ENCODE measurements around the gene SUN2.

- TF ChIP-seq CEBPB (IDR thresholded peaks at IDR 0.05; ENCODE audit: borderline replicate concordance in 1 of 2, low read depth in 2 of 2, low read length in 2 of 2) (no peak), HDAC2 (IDR thresholded peaks at IDR 0.05) (no peak), FOXK2 (IDR thresholded peaks at IDR 0.05) (no peak), YY1 (IDR thresholded peaks at IDR 0.05; ENCODE audit: low read depth, low read length) (no peak), EZH2 (IDR thresholded peaks at IDR 0.05; ENCODE audit: borderline replicate concordance, control insufficient read depth, low read depth, low read length) (no peak), POLR2A (IDR thresholded peaks at IDR 0.05; ENCODE audit: low read depth, low read length) (no peak), POLR2AphosphoS5 (IDR thresholded peaks at IDR 0.05; ENCODE audit: low read length) (no peak), DPF2 (IDR thresholded peaks at IDR 0.05) (no peak), EP300 (IDR thresholded peaks at IDR 0.05; ENCODE audit: borderline replicate concordance in 1 of 2, control insufficient read depth in 1 of 2, low read depth in 2 of 2, low read length in 2 of 2) (no peak), JUND (IDR thresholded peaks at IDR 0.05; ENCODE audit: low read depth, low read length) (no peak)
- TF ChIP-seq, protein P1, sequence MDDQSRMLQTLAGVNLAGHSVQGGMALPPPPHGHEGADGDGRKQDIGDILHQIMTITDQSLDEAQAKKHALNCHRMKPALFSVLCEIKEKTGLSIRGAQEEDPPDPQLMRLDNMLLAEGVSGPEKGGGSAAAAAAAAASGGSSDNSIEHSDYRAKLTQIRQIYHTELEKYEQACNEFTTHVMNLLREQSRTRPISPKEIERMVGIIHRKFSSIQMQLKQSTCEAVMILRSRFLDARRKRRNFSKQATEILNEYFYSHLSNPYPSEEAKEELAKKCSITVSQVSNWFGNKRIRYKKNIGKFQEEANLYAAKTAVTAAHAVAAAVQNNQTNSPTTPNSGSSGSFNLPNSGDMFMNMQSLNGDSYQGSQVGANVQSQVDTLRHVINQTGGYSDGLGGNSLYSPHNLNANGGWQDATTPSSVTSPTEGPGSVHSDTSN (IDR thresholded peaks at IDR 0.05; ENCODE audit: insufficient replicate concordance, low read depth, low read length), result no peak
- TF ChIP-seq, protein P2, sequence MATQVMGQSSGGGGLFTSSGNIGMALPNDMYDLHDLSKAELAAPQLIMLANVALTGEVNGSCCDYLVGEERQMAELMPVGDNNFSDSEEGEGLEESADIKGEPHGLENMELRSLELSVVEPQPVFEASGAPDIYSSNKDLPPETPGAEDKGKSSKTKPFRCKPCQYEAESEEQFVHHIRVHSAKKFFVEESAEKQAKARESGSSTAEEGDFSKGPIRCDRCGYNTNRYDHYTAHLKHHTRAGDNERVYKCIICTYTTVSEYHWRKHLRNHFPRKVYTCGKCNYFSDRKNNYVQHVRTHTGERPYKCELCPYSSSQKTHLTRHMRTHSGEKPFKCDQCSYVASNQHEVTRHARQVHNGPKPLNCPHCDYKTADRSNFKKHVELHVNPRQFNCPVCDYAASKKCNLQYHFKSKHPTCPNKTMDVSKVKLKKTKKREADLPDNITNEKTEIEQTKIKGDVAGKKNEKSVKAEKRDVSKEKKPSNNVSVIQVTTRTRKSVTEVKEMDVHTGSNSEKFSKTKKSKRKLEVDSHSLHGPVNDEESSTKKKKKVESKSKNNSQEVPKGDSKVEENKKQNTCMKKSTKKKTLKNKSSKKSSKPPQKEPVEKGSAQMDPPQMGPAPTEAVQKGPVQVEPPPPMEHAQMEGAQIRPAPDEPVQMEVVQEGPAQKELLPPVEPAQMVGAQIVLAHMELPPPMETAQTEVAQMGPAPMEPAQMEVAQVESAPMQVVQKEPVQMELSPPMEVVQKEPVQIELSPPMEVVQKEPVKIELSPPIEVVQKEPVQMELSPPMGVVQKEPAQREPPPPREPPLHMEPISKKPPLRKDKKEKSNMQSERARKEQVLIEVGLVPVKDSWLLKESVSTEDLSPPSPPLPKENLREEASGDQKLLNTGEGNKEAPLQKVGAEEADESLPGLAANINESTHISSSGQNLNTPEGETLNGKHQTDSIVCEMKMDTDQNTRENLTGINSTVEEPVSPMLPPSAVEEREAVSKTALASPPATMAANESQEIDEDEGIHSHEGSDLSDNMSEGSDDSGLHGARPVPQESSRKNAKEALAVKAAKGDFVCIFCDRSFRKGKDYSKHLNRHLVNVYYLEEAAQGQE (IDR thresholded peaks at IDR 0.05; ENCODE audit: low read depth, low read length), result no peak
Measured at GRCh38 chr22:38706901-38707195, 49.0 kb downstream of the SUN2 start.

Data from GM12878 (cell line).